ENCODE data around the gene MRPS15. TPM values are rescaled to one million over a fixed set of nuclear protein-coding genes. Genes with fewer than 3 reads are reported as not detected.
A peak's percentile ranks its signal among the peaks of the same experiment; 100 is the strongest.
"Not testable (repeated sequence)": the region's sequence is repeated elsewhere in the genome, so short reads cannot be mapped to it uniquely, and the experiment has no call there.

The MRPS15 gene
- total and polyA plus RNA-seq, 2 of the 13 experiments (the other 11 are each of a cell fraction or from before 2014, with no cell fraction given): 59.0 to 113 TPM

DNA sequence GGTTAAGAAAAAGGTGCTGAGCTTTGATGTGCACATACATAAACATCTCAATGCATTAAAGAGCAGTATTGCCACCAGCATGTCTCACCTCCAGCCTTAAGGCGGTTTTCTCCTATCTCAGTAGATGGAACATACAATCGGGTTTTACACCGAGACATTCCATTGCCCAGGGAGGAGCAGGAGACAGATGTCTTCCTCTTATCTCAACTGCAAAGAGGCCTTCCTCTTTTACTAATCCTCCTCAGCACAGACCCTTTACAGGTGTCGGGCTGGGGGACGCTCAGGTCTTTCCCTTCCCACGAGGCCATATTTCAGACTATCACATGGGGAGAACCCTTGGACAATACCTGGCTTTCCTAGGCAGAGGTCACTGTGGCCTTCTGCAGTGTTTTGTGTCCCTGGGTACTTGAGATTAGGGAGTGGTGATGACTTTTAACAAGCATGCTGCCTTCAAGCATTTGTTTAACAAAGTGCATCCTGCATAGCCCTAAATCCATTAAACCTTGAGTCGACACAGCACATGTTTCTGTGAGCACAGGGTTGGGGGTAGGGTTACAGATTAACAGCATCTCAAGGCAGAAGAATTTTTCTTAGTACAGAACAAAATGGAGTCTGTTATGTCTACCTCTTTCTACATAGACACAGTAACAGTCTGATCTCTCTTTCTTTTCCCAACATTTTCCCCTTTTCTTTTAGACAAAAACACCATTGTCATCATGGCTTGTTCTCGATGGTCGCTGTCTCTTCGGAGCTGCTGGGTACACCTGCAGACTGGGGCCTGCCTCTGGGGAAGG is 25.3 kb upstream of the MRPS15 start:
- ATAC-seq; H3K79me2 ChIP-seq (ENCODE audit: insufficient read depth, low read length); H3K36me3 ChIP-seq (replicated peaks in 1 of 2; ENCODE audit: control insufficient read depth in 1 of 2, insufficient read depth in 2 of 2, low read length in 2 of 2); intact Hi-C loops (cut with micrococcal nuclease; ENCODE audit: unreplicated experiment); H4K20me1 ChIP-seq (ENCODE audit: insufficient read depth, low read length); H3K4me3 ChIP-seq (replicated peaks in 1 of 3; ENCODE audit: insufficient read depth in 1 of 3, low read depth in 2 of 3, low read length in 3 of 3); POLR2A ChIA-PET; H3K9ac ChIP-seq (ENCODE audit: insufficient read depth, low read depth, low read length); FAIRE-seq; H3K27me3 ChIP-seq (ENCODE audit: control insufficient read depth in 1 of 2, insufficient read depth in 2 of 2, low read length in 2 of 2); BruUV-seq (replicated peaks); H2AFZ ChIP-seq (ENCODE audit: low read length); H3K4me2 ChIP-seq (ENCODE audit: low read depth, low read length); CTCF ChIA-PET (ENCODE audit: low intra/inter-chr PET ratio, low total read pairs); H3K27ac ChIP-seq (ENCODE audit: extremely low read length, insufficient read depth, low read length); DNase-seq (ENCODE audit: low spot score); H3K9me3 ChIP-seq (ENCODE audit: low read length); in situ Hi-C loops (cut with HindIII; ENCODE audit: extremely low pct_ligation_motif_present, low pct_unique_long_range_greater_than_20kb): not testable (repeated sequence)
- peaks cover 66% of the 10 kb centered on the region for H3K4me1 ChIP-seq (ENCODE audit: insufficient read depth, low read length)
- 68% methylated on average over 9 of the region's 10 CpGs for WGBS (ENCODE audit: low lambda C conversion rate)

DNA sequence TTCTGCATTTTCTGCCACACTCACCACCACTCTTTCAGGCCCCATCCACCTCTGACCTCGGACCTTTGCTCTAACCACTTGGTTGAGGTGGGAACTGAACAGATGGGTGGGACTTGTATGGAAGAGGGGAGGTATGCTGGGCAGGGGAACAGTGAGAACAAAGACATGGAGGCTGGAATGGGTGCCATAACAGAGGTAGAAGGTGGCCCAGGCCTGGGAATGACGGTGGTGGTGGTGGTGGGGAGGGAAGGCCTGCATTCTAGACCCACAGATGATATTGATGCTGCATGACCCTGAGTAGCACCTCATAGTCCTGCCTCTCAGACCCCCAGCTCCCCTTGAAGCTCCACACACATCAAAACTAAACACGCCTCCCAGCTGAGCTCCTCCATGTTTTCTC is 23.7 kb upstream of the MRPS15 start:
- Histone ChIP-seq H3K9ac (ENCODE audit: insufficient read depth, low read depth, low read length) (no peak overlapping the region), H2AFZ (ENCODE audit: low read length) (no peak overlapping the region), H3K4me3 (replicated peaks in 1 of 3; ENCODE audit: insufficient read depth in 1 of 3, low read depth in 2 of 3, low read length in 3 of 3) (no peak overlapping the region), H3K27ac (ENCODE audit: extremely low read length, insufficient read depth, low read length) (peak overlapping the region; percentile 88), H3K4me2 (ENCODE audit: low read depth, low read length) (peak overlapping the region; percentile 44; the same call in 1 of the 2 replicates), H3K9me3 (ENCODE audit: low read length) (no peaks in the 10 kb centered on the region), H3K79me2 (ENCODE audit: insufficient read depth, low read length) (no peaks in the 10 kb centered on the region), H3K27me3 (ENCODE audit: control insufficient read depth in 1 of 2, insufficient read depth in 2 of 2, low read length in 2 of 2) (no peaks in the 10 kb centered on the region), H4K20me1 (ENCODE audit: insufficient read depth, low read length) (no peaks in the 10 kb centered on the region), H3K4me1 (ENCODE audit: insufficient read depth, low read length) (peaks cover 81% of the 10 kb centered on the region), H3K36me3 (replicated peaks in 1 of 2; ENCODE audit: control insufficient read depth in 1 of 2, insufficient read depth in 2 of 2, low read length in 2 of 2) (no peaks in the 10 kb centered on the region)
- 78% methylated on average over 3 of the region's 3 CpGs for WGBS (ENCODE audit: low lambda C conversion rate)
- FAIRE-seq (no peak), DNase-seq (ENCODE audit: low spot score) (no peak), ATAC-seq (no peak)
- POLR2A ChIA-PET: interaction anchor here (0.6 to 3.3 kb wide), 4 partner anchors 9 to 39 kb away, joined by 6 to 48 read pairs (median 8); partner anchors contain the start of genes MRPS15 and OSCP1
- intact Hi-C loops (cut with micrococcal nuclease; ENCODE audit: unreplicated experiment): loop anchor here (2.0 kb wide), 1 partner anchor 23 kb away; the partner anchor contains the start of gene MRPS15
- in situ Hi-C loops (cut with HindIII; ENCODE audit: extremely low pct_ligation_motif_present, low pct_unique_long_range_greater_than_20kb): no loop called here
- no TSS peak for BruUV-seq (replicated peaks)
- CTCF ChIA-PET (ENCODE audit: low intra/inter-chr PET ratio, low total read pairs): no interaction called here
- 0 out of 2 replicates have a peak, but pooled peaks have one; percentile 58 for TF ChIP-seq ZBTB43 (CRISPR knock-in tag; conservative IDR thresholded peaks at IDR 0.05)
- TF ChIP-seq, protein P1, sequence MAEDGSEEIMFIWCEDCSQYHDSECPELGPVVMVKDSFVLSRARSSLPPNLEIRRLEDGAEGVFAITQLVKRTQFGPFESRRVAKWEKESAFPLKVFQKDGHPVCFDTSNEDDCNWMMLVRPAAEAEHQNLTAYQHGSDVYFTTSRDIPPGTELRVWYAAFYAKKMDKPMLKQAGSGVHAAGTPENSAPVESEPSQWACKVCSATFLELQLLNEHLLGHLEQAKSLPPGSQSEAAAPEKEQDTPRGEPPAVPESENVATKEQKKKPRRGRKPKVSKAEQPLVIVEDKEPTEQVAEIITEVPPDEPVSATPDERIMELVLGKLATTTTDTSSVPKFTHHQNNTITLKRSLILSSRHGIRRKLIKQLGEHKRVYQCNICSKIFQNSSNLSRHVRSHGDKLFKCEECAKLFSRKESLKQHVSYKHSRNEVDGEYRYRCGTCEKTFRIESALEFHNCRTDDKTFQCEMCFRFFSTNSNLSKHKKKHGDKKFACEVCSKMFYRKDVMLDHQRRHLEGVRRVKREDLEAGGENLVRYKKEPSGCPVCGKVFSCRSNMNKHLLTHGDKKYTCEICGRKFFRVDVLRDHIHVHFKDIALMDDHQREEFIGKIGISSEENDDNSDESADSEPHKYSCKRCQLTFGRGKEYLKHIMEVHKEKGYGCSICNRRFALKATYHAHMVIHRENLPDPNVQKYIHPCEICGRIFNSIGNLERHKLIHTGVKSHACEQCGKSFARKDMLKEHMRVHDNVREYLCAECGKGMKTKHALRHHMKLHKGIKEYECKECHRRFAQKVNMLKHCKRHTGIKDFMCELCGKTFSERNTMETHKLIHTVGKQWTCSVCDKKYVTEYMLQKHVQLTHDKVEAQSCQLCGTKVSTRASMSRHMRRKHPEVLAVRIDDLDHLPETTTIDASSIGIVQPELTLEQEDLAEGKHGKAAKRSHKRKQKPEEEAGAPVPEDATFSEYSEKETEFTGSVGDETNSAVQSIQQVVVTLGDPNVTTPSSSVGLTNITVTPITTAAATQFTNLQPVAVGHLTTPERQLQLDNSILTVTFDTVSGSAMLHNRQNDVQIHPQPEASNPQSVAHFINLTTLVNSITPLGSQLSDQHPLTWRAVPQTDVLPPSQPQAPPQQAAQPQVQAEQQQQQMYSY (CRISPR knock-in tag; IDR thresholded peaks at IDR 0.05): peak; percentile 93
- TF ChIP-seq CENPT (CRISPR knock-in tag; IDR thresholded peaks at IDR 0.05; ENCODE audit: low read depth): 0 out of 2 replicates have a peak, but pooled peaks have one; percentile 37
- TF ChIP-seq NR2F6 (IDR thresholded peaks at IDR 0.05): no peak
- TF ChIP-seq NR2F6 (CRISPR knock-in tag; IDR thresholded peaks at IDR 0.05): peak; percentile 22; the same call in 1 of the 2 replicates
- TF ChIP-seq HNF4A (CRISPR knock-in tag; IDR thresholded peaks at IDR 0.05): peak; percentile 44
- TF ChIP-seq ZNF446 (CRISPR knock-in tag; IDR thresholded peaks at IDR 0.05): no peak
- TF ChIP-seq CHD4 (IDR thresholded peaks at IDR 0.05; ENCODE audit: borderline replicate concordance, low read length): no peak
- no peak for TF ChIP-seq CBFB (CRISPR knock-in tag; IDR thresholded peaks at IDR 0.05)
- no peak for TF ChIP-seq DNMT1 (CRISPR knock-in tag; IDR thresholded peaks at IDR 0.05)
- TF ChIP-seq NBN (conservative IDR thresholded peaks at IDR 0.05): no peak
- TF ChIP-seq CAMTA2 (CRISPR knock-in tag; IDR thresholded peaks at IDR 0.05; ENCODE audit: borderline replicate concordance): 0 out of 2 replicates have a peak, but pooled peaks have one; percentile 68

All from HepG2 (cell line).